ENCODE data around the gene PIN4.

DNA sequence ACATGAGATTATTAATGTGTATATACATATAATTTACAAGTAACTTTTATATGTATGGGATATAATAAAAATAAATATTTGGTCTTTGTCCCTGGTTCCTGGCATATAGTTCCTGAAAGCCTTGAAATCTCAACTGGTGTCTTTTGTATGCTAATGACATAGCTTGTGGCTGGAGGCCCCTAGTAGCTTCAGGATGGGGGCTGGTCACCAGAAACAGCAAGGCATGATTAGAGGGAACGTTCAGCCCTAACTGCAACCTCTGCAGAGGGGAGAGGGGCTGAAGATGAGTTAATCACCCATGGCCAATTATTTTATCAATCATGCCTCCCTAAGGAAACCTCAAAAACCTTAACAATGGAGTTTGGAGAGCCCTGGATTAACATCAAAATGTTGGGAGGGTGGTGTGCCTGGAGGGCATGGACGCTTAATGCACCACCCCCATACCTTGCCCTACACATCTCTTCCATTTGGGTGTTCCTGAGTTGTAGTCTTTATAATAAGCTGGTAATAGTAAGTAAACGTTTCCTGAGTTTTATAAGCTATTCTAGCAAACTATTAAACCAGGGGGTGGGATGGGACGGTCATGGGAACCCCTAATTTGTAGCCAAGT, 21.3 kb downstream of the PIN4 start:
- TF ChIP-seq ZNF274 (IDR thresholded peaks at IDR 0.05; ENCODE audit: insufficient read depth, insufficient read length) (no peak), POLR2A (IDR thresholded peaks at IDR 0.05; ENCODE audit: low read depth, low read length) (no peak), SMC3 (IDR thresholded peaks at IDR 0.05; ENCODE audit: borderline replicate concordance, low read length) (no peak), TAF1 (IDR thresholded peaks at IDR 0.05; ENCODE audit: borderline replicate concordance, low read depth, low read length) (no peak), NRF1 (conservative IDR thresholded peaks at IDR 0.05; ENCODE audit: low read depth, low read length) (no peak), TCF3 (IDR thresholded peaks at IDR 0.05; ENCODE audit: borderline replicate concordance, insufficient read depth, low read depth, low read length) (no peak), SIN3A (IDR thresholded peaks at IDR 0.05; ENCODE audit: low read depth, low read length) (no peak), TBL1XR1 (IDR thresholded peaks at IDR 0.05; ENCODE audit: low read depth, low read length) (no peak), BMI1 (IDR thresholded peaks at IDR 0.05; ENCODE audit: borderline replicate concordance) (no peak), CHD1 (IDR thresholded peaks at IDR 0.05; ENCODE audit: low read depth, low read length) (no peak), NR2C2 (IDR thresholded peaks at IDR 0.05; ENCODE audit: borderline replicate concordance, control insufficient read depth, insufficient read length, low read depth) (no peak)
- TF ChIP-seq, protein P1, sequence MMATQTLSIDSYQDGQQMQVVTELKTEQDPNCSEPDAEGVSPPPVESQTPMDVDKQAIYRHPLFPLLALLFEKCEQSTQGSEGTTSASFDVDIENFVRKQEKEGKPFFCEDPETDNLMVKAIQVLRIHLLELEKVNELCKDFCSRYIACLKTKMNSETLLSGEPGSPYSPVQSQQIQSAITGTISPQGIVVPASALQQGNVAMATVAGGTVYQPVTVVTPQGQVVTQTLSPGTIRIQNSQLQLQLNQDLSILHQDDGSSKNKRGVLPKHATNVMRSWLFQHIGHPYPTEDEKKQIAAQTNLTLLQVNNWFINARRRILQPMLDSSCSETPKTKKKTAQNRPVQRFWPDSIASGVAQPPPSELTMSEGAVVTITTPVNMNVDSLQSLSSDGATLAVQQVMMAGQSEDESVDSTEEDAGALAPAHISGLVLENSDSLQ (IDR thresholded peaks at IDR 0.05): no peak
- TF ChIP-seq, protein P2, sequence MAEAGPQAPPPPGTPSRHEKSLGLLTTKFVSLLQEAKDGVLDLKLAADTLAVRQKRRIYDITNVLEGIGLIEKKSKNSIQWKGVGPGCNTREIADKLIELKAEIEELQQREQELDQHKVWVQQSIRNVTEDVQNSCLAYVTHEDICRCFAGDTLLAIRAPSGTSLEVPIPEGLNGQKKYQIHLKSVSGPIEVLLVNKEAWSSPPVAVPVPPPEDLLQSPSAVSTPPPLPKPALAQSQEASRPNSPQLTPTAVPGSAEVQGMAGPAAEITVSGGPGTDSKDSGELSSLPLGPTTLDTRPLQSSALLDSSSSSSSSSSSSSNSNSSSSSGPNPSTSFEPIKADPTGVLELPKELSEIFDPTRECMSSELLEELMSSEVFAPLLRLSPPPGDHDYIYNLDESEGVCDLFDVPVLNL (IDR thresholded peaks at IDR 0.05; ENCODE audit: low read depth, low read length): no peak
- TF ChIP-seq, protein P3, sequence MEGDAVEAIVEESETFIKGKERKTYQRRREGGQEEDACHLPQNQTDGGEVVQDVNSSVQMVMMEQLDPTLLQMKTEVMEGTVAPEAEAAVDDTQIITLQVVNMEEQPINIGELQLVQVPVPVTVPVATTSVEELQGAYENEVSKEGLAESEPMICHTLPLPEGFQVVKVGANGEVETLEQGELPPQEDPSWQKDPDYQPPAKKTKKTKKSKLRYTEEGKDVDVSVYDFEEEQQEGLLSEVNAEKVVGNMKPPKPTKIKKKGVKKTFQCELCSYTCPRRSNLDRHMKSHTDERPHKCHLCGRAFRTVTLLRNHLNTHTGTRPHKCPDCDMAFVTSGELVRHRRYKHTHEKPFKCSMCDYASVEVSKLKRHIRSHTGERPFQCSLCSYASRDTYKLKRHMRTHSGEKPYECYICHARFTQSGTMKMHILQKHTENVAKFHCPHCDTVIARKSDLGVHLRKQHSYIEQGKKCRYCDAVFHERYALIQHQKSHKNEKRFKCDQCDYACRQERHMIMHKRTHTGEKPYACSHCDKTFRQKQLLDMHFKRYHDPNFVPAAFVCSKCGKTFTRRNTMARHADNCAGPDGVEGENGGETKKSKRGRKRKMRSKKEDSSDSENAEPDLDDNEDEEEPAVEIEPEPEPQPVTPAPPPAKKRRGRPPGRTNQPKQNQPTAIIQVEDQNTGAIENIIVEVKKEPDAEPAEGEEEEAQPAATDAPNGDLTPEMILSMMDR (IDR thresholded peaks at IDR 0.05 in 2 of 3, conservative IDR thresholded peaks at IDR 0.05 in 1 of 3; ENCODE audit: control insufficient read depth in 2 of 3, extremely low read depth in 1 of 3, insufficient read depth in 1 of 3, low read depth in 3 of 3, low read length in 3 of 3): no peak

Data from GM12878 (cell line).